ENCODE results near the gene KRT6A.
"Not testable (repeated sequence)": the region's sequence is repeated elsewhere in the genome, so short reads cannot be mapped to it uniquely, and the experiment has no call there.

Gene KRT6A

GRCh38 chr12:52499806-52500560, 6.9 kb upstream of the KRT6A start:
- DNase-seq = no peak

GRCh38 chr12:52498946-52499345, 5.9 kb upstream of the KRT6A start:
- no peak for DNase-seq

- DNase-seq = no peak
Measured at GRCh38 chr12:52497975-52498374, 4.9 kb upstream of the KRT6A start.

- DNase-seq = no peak
Measured at GRCh38 chr12:52496590-52497071, 3.6 kb upstream of the KRT6A start.

- DNase-seq = no peak
Measured at GRCh38 chr12:52496054-52496453, 3.0 kb upstream of the KRT6A start.

- peak; percentile 15 for DNase-seq
Measured at GRCh38 chr12:52495389-52495788, 2.3 kb upstream of the KRT6A start.

GRCh38 chr12:52494518-52494917, 1.5 kb upstream of the KRT6A start:
- no peak for DNase-seq

- no peak for DNase-seq
Measured at GRCh38 chr12:52494100-52494499, 1.0 kb upstream of the KRT6A start.

GRCh38 chr12:52492405-52492804, 652 bp downstream of the KRT6A start:
- not testable (repeated sequence) for DNase-seq

- not testable (repeated sequence) for DNase-seq
Measured at GRCh38 chr12:52491495-52491894, 1.6 kb downstream of the KRT6A start.

- no peak for DNase-seq
Measured at GRCh38 chr12:52488736-52489135, 4.3 kb downstream of the KRT6A start.

GRCh38 chr12:52487744-52488443, 5.2 kb downstream of the KRT6A start:
- DNase-seq = not testable (repeated sequence)

GRCh38 chr12:52487211-52487610, 5.8 kb downstream of the KRT6A start:
- DNase-seq = no peak

- no peak for DNase-seq
Measured at GRCh38 chr12:52486166-52487105, 6.6 kb downstream of the KRT6A start.

- DNase-seq = no peak
Measured at GRCh38 chr12:52480073-52480472, 13.0 kb downstream of the KRT6A start.

- DNase-seq = no peak
Measured at GRCh38 chr12:52477651-52478050, 15.4 kb downstream of the KRT6A start.

- DNase-seq = no peak
Measured at GRCh38 chr12:52474212-52474611, 18.8 kb downstream of the KRT6A start.

GRCh38 chr12:52473768-52474167, 19.3 kb downstream of the KRT6A start, which contains the start of gene KRT6C:
Gene KRT6C, minus strand, starts transcription at chr12:52473805. Its CDS starts 68 bp downstream, at chr12:52473737.
- DNase-seq = no peak

GRCh38 chr12:52469853-52470252, 23.2 kb downstream of the KRT6A start:
- no peak for DNase-seq

- DNase-seq = no peak
Measured at GRCh38 chr12:52464897-52465296, 28.2 kb downstream of the KRT6A start.

- DNase-seq = no peak
Measured at GRCh38 chr12:52461693-52462092, 31.4 kb downstream of the KRT6A start.

- DNase-seq = no peak
Measured at GRCh38 chr12:52458861-52459260, 34.2 kb downstream of the KRT6A start.

GRCh38 chr12:52455821-52456220, 37.2 kb downstream of the KRT6A start:
- peak; percentile 30 for DNase-seq

Data from hematopoietic multipotent progenitor cell treated with erythropoietin and hydrocortisone succinate and interleukin-3 and kit ligand, for 4 days (in vitro differentiated cells).